K562 (cell line): ENCODE measurements around the gene TTC16. TPM values are rescaled to one million over a fixed set of nuclear protein-coding genes. Genes with fewer than 3 reads are reported as not detected.
A peak's percentile ranks its signal among the peaks of the same experiment; 100 is the strongest.

Source experiments
- ATAC-seq: fragments of 200-7000 bp; cut with Tn5 transposase; 3 replicates; pipeline ENCODE4 v1.9.1; 2020; ENCODE audit warnings: moderate library complexity
- BruUV-seq: library from RNA; stranded (reverse); fragments of 400-500 nt; replicated peaks from 2 replicates; lab custom pipeline; 2021; lab: Mats Ljungman, UMichigan
- CTCF ChIA-PET: fragments of 300-600 bp; formaldehyde crosslinking; extraction: SDS; loops from one replicate; lab custom pipeline; 2021; ENCODE audit warnings: low intra/inter-chr PET ratio; lab: Yijun Ruan, JAX
- POLR2A ChIA-PET: fragments of 300-600, 350-650 bp; sonication (Branson Sonifier 250); formaldehyde crosslinking; extraction: SDS; loops from one replicate; lab custom pipeline; 2021; ENCODE audit warnings: antibody characterized with exemption, inconsistent platforms; lab: Yijun Ruan, JAX
- DNase-seq, 4 experiments: peaks; one replicate each; pipeline versions ENCODE4 v3.0.0 to v3.0.0-alpha.2; 2011 to 2018; ENCODE audit warnings: low spot score in 3 of 4, mixed read lengths in 3 of 4; ENCODE audit errors: extremely low read depth in 1 of 4
- FAIRE-seq: peaks from 2 replicates; lab custom pipeline; 2011; peaks lifted over from hg19 to GRCh38; lab: Jason Lieb, UNC
- H2AFZ ChIP-seq: 2 replicates; pipeline ENCODE4 v1.6.0; 2011; ENCODE audit warnings: low read depth, low read length, control low read depth, inconsistent platforms
- H3K27ac ChIP-seq: fragments of 200-600 bp; 3 replicates; pipeline ENCODE4 v1.8.0; 2011; ENCODE audit warnings: low read depth, mild to moderate bottlenecking, control low read depth, inconsistent platforms, low read length, moderate library complexity, mixed read lengths; ENCODE audit errors: extremely low read depth
- H3K27me3 ChIP-seq, 2 experiments: fragments of 300-600 bp in 1 of 2; 2 replicates in 1 of 2; 3 replicates in 1 of 2; pipeline versions ENCODE4 v1.6.0 to v1.8.0; 2011; ENCODE audit warnings: inconsistent platforms in 2 of 2, low read length in 2 of 2, mild to moderate bottlenecking in 1 of 2, mixed read lengths in 1 of 2, moderate library complexity in 1 of 2; ENCODE audit not compliant: control insufficient read depth in 2 of 2, insufficient read depth in 2 of 2
- H3K36me3 ChIP-seq: fragments of 300-600 bp; 3 replicates; pipeline ENCODE4 v1.8.0; 2011; ENCODE audit warnings: mild to moderate bottlenecking, low read length, inconsistent platforms; ENCODE audit not compliant: control insufficient read depth, insufficient read depth
- H3K4me1 ChIP-seq, 2 experiments: fragments of 200-600 bp in 1 of 2; replicated peaks in 1 of 2; 2 replicates in 1 of 2; 3 replicates in 1 of 2; pipeline versions ENCODE4 v1.5.1 to v1.8.0; 2011; ENCODE audit warnings: inconsistent platforms in 2 of 2, low read length in 2 of 2, mild to moderate bottlenecking in 1 of 2, mixed read lengths in 1 of 2, moderate library complexity in 1 of 2; ENCODE audit not compliant: control insufficient read depth in 2 of 2, insufficient read depth in 2 of 2
- H3K4me2 ChIP-seq: 2 replicates; pipeline ENCODE4 v1.6.1; 2011; ENCODE audit warnings: low read length, control low read depth, inconsistent platforms, mixed read lengths; ENCODE audit not compliant: insufficient read depth
- H3K4me3 ChIP-seq: fragments of 200-600 bp; sonication (generic), shearing (Covaris generic); 2 replicates; pipeline ENCODE4 v1.5.1; 2016; ENCODE audit warnings: control low read depth, inconsistent platforms
- H3K79me2 ChIP-seq: fragments of 200-600 bp; 3 replicates; pipeline ENCODE4 v1.8.0; 2011; ENCODE audit warnings: low read length, inconsistent platforms; ENCODE audit not compliant: control insufficient read depth, insufficient read depth
- H3K9ac ChIP-seq, 2 experiments: 2 replicates each; pipeline versions ENCODE4 v1.6.0 to v1.6.1; 2011; ENCODE audit warnings: low read depth in 2 of 2, low read length in 2 of 2, control low read depth in 1 of 2, inconsistent platforms in 1 of 2, mild to moderate bottlenecking in 1 of 2, mixed read lengths in 1 of 2; ENCODE audit not compliant: insufficient read depth in 1 of 2
- H3K9me1 ChIP-seq: one replicate; pipeline ENCODE4 v1.6.0; 2011; ENCODE audit warnings: inconsistent platforms, mild to moderate bottlenecking, low read length, moderate library complexity; ENCODE audit not compliant: control insufficient read depth, insufficient read depth
- H3K9me3 ChIP-seq: replicated peaks from 2 replicates; pipeline ENCODE4 v1.5.1; 2011; ENCODE audit warnings: low read depth, low read length, inconsistent platforms; ENCODE audit not compliant: control insufficient read depth, insufficient read depth
- H4K20me1 ChIP-seq: replicated peaks from 2 replicates; pipeline ENCODE4 v1.6.1; 2011; ENCODE audit warnings: low read length, inconsistent platforms, mixed read lengths; ENCODE audit not compliant: control insufficient read depth, insufficient read depth
- CHCHD3 ChIP-seq: fragments of 250-450 bp; sonication (Bioruptor Pico); IDR thresholded peaks from 2 replicates; pipeline ENCODE4 v2.1.2; 2022; ENCODE audit warnings: mild to moderate bottlenecking
- CTCF ChIP-seq, 3 experiments: IDR thresholded peaks in 2 of 3; conservative IDR thresholded peaks in 1 of 3; 2 replicates each; pipeline ENCODE4 v1.5.1; 2011 to 2012; ENCODE audit warnings: low read length in 3 of 3, mild to moderate bottlenecking in 3 of 3, control low read depth in 2 of 3, improper control_type of control experiment in 1 of 3, inconsistent platforms in 1 of 3, low read depth in 1 of 3, mixed read lengths in 1 of 3, moderate library complexity in 1 of 3; ENCODE audit not compliant: insufficient read depth in 2 of 3
- MLLT1 ChIP-seq, 2 experiments: fragments of 450-650 bp; IDR thresholded peaks; 2 replicates each; pipeline ENCODE4 v1.6.1; 2016
- NELFE ChIP-seq: IDR thresholded peaks from 2 replicates; pipeline ENCODE4 v1.6.1; 2011; ENCODE audit warnings: mild to moderate bottlenecking; ENCODE audit not compliant: insufficient read depth, insufficient read length
- RBM15 ChIP-seq: fragments of 200-400 bp; formaldehyde crosslinking; IDR thresholded peaks from 2 replicates; pipeline ENCODE4 v1.6.1; 2018; ENCODE audit warnings: mild to moderate bottlenecking, low read length, moderate library complexity; ENCODE audit not compliant: insufficient read depth
- RUNX1 ChIP-seq: sonication (generic); IDR thresholded peaks from 2 replicates; pipeline ENCODE4 v1.6.1; 2016; ENCODE audit warnings: antibody characterized with exemption, low read depth
- SMARCB1 ChIP-seq: IDR thresholded peaks from 2 replicates; pipeline ENCODE4 v1.6.1; 2011; ENCODE audit warnings: improper control_type of control experiment, low read depth; ENCODE audit not compliant: insufficient read length
- STAG1 ChIP-seq: sonication (generic); formaldehyde crosslinking; IDR thresholded peaks from 2 replicates; pipeline ENCODE4 v1.5.0; 2020; ENCODE audit warnings: missing genetic modification reagents, borderline replicate concordance
- ZHX1 ChIP-seq: fragments of 150-350 bp; conservative IDR thresholded peaks from 2 replicates; pipeline ENCODE4 v1.6.1; 2014; ENCODE audit warnings: low read length
- ZKSCAN1 ChIP-seq: fragments of 150-350 bp; IDR thresholded peaks from 2 replicates; pipeline ENCODE4 v1.6.1; 2016; ENCODE audit warnings: low read depth, low read length
- WGBS: fragments of 100-300 bp; shearing (Covaris generic); methylation state at CpG from one replicate; pipeline ENCODE4 v1.1.6; 2016; ENCODE audit warnings: low coverage, mixed read lengths; ENCODE audit not compliant: insufficient coverage; ENCODE audit errors: missing lambda C conversion rate; 5-methylcytosine and 5-hydroxymethylcytosine counted together
- in situ Hi-C: fragments of 300-500 bp; cut with MboI; formaldehyde crosslinking; loops from 4 replicates; pipeline ENCODE4 v1.15.0; 2018; ENCODE audit warnings: inconsistent platforms, mixed read lengths
- intact Hi-C: fragments of 100-400 bp; cut with micrococcal nuclease; formaldehyde crosslinking; loops from 2 replicates; pipeline ENCODE4 v1.14.2; 2022
- polyA plus RNA-seq, 8 experiments: library from polyadenylated mRNA; depleted of rRNA in 4 of 8; stranded (reverse) in 5 of 8; unstranded in 3 of 8; fragments of >200 nt; fragmentation: Nextera tagmentation in 2 of 8; fragmentation: Illumina TruSeq in 1 of 8; extraction: Ambion mirVana in 2 of 8; extraction: Trizol in 1 of 8; gene quantifications; 2 replicates each; pipeline versions ENCODE4 v1.2.1 to v1.2.3, GENCODE V29; 2011 to 2014; ENCODE audit warnings: inconsistent platforms in 1 of 8, missing spikeins in 1 of 8
- total RNA-seq, 7 experiments: library from RNA; depleted of rRNA in 6 of 7; stranded (reverse); fragments of >200 nt in 6 of 7; fragmentation: Illumina TruSeq in 2 of 7; extraction: Trizol in 2 of 7; gene quantifications; 2 replicates each; pipeline versions ENCODE4 v1.2.1 to v1.2.3, GENCODE V29; 2011 to 2021; ENCODE audit warnings: low replicate concordance in 1 of 7
- TF ChIP-seq, protein P1 (sequence below): fragments of 250-450 bp; sonication (Bioruptor Pico); IDR thresholded peaks from 2 replicates; pipeline ENCODE4 v1.5.0; 2021; ENCODE audit warnings: mild to moderate bottlenecking, borderline replicate concordance
- TF ChIP-seq, protein P2 (sequence below): IDR thresholded peaks from 3 replicates; pipeline ENCODE4 v1.6.1; 2011; ENCODE audit warnings: borderline replicate concordance, mild to moderate bottlenecking; ENCODE audit not compliant: insufficient read length, insufficient read depth

TTC16 gene
- total and polyA plus RNA-seq, 9 of the 15 experiments (the other 6 are each of a cell fraction or from before 2014, with no cell fraction given), result 0.11 TPM; not detected in 8

- H3K9me3 ChIP-seq, result no peaks in the 10 kb centered on the region
- peaks cover 0 to 28% of the 10 kb centered on the region in 2 experiments; a peak in 3 of 5 replicates for H3K4me1 ChIP-seq
- H3K36me3 ChIP-seq, result no peaks in the 10 kb centered on the region
- no peak overlapping the region for H3K27ac ChIP-seq
- no peaks in the 10 kb centered on the region for H3K79me2 ChIP-seq
- no peaks in the 10 kb centered on the region; a peak in 1 of 5 replicates for H3K27me3 ChIP-seq
- no TSS peak for BruUV-seq
- POLR2A ChIA-PET, result interaction anchor here (1.7 kb wide), 1 partner anchor 17 kb away, joined by 5 read pairs; no protein-coding TSS in a partner anchor
- in situ Hi-C loops, result no loop called here
- H3K4me2 ChIP-seq, result no peak overlapping the region
- FAIRE-seq (no peak), DNase-seq (no peak), ATAC-seq (peak; percentile 33; the same call in 2 of the 3 replicates)
- H4K20me1 ChIP-seq, result no peaks in the 10 kb centered on the region
- intact Hi-C loops, result no loop called here
- no peak overlapping the region for H2AFZ ChIP-seq
- 15% methylated on average over 6 of the region's 11 CpGs for WGBS
- CTCF ChIA-PET, result no interaction called here
- no peak overlapping the region for H3K4me3 ChIP-seq
- no peaks in the 10 kb centered on the region for H3K9me1 ChIP-seq
- H3K9ac ChIP-seq, result 0 out of 4 replicates have a peak overlapping the region, but pooled peaks of 1 of the 2 experiments have one; percentile 13
- no peak for TF ChIP-seq NELFE
- TF ChIP-seq CHCHD3 (CRISPR knock-in tag), result no peak
- no peak for TF ChIP-seq SMARCB1
- TF ChIP-seq RBM15, result no peak
- no peak for TF ChIP-seq ZHX1
- no peak for TF ChIP-seq ZKSCAN1
- TF ChIP-seq, protein P1, sequence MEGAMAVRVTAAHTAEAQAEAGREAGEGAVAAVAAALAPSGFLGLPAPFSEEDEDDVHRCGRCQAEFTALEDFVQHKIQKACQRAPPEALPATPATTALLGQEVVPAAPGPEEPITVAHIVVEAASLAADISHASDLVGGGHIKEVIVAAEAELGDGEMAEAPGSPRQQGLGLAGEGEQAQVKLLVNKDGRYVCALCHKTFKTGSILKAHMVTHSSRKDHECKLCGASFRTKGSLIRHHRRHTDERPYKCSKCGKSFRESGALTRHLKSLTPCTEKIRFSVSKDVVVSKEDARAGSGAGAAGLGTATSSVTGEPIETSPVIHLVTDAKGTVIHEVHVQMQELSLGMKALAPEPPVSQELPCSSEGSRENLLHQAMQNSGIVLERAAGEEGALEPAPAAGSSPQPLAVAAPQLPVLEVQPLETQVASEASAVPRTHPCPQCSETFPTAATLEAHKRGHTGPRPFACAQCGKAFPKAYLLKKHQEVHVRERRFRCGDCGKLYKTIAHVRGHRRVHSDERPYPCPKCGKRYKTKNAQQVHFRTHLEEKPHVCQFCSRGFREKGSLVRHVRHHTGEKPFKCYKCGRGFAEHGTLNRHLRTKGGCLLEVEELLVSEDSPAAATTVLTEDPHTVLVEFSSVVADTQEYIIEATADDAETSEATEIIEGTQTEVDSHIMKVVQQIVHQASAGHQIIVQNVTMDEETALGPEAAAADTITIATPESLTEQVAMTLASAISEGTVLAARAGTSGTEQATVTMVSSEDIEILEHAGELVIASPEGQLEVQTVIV (CRISPR knock-in tag), result no peak
- TF ChIP-seq, protein P2, sequence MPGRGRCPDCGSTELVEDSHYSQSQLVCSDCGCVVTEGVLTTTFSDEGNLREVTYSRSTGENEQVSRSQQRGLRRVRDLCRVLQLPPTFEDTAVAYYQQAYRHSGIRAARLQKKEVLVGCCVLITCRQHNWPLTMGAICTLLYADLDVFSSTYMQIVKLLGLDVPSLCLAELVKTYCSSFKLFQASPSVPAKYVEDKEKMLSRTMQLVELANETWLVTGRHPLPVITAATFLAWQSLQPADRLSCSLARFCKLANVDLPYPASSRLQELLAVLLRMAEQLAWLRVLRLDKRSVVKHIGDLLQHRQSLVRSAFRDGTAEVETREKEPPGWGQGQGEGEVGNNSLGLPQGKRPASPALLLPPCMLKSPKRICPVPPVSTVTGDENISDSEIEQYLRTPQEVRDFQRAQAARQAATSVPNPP, result no peak
- no peak for TF ChIP-seq CTCF (IDR thresholded peaks at IDR 0.05 in 2 of 3, conservative IDR thresholded peaks at IDR 0.05 in 1 of 3; ENCODE audit: insufficient read depth in 2 of 3, low read depth in 1 of 3, low read length in 3 of 3)
- TF ChIP-seq STAG1 (CRISPR knock-in tag), result no peak
- TF ChIP-seq MLLT1 (IDR thresholded peaks at IDR 0.05), result no peak
- TF ChIP-seq RUNX1, result no peak
These were observed 5.5 kb downstream of the TTC16 start for GRCh38 chr9:127721391-127721821.
